UCSD-AML1 (cell line): ENCODE data around the gene CHMP2A.
"Not testable (repeated sequence)": the region's sequence is repeated elsewhere in the genome, so short reads cannot be mapped to it uniquely, and the experiment has no call there.

Experiments
- DNase-seq: peaks from one replicate; lab custom pipeline; 2025; ENCODE audit not compliant: unreplicated experiment; lab: John Stamatoyannopoulos, UW

CHMP2A gene

GRCh38 chr19:58554494-58555368 lies at the start of gene CHMP2A:
Gene CHMP2A, minus strand, starts transcription at chr19:58555105. Its CDS starts 893 bp downstream, at chr19:58554212.
- DNase-seq, result no peak

DNA sequence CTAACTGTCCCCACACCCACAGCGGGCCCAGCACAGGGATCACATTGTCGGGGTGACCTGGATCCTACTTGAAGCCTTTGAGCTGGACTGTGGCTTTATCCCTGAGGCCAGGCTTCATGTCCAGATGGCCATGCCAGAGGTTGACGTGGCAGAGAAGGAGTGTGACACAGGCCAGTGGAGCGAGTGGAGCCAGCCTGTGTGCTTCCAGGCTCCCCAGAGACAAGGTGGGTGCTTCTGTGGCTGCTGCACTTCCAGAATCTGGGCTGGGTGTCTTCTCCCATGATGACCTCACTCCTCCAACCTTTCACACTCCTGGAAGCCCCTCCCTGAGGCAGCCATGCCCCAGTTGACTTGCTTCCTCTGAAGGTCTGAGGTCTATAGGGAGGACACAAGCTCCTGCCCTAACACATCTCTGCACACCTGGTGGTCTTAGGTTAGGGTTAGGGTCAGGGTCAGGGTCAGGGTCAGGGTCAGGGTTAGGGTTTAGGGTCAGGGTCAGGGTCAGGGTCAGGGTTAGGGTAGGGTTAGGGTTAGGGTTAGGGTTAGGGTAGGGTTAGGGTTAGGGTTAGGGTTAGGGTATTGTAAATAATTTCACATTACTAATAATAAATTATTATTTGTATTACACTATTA lies 31.3 kb upstream of the CHMP2A start:
- DNase-seq, result no peak

GRCh38 chr19:58585442-58586132 lies 30.7 kb upstream of the CHMP2A start:
- DNase-seq, result no peak

DNA sequence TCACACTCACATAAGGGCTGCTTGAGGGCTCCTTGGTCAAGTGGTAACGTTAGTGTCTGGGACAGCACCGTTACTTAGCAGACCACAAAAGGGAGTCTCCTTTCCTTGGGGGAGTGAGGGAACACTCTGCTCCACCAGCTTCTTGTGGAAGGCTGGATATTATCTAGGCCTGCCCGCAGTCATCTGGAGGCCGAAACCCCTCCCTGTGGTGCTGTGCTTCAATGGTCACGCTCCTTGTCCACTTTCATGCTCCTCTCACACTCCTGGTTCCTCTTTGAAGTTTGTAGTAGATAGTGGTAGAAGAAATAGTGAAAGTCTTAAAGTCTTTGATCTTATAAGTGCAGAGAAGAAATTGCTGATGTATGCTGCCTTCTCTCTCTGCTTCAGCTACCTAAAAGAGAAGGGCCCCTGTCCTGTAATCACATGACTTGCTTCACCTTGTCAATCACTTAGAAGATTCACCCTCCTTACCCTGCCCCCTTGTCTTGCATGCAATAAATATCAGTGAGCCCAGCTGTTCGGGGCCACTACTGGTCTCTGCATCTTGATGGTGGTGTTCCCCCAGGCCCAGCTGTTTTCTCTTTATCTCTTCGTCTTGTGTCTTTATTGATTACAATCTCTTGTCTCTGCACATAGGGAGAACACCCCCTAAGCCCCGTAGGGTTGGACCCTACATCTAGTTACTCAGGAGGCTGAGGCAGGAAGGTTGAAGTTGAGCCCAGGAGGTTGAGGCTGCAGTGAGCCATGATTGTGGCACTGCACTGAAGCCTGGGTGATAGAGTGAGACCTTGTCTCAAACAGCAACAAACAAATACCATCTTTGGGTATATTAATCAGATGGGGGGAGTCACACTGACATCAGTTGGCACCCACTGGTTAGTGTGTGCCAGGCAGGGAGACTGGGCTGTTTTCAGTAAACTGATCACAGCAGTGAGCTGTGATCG lies 29.9 kb upstream of the CHMP2A start:
- DNase-seq, result no peak

DNA sequence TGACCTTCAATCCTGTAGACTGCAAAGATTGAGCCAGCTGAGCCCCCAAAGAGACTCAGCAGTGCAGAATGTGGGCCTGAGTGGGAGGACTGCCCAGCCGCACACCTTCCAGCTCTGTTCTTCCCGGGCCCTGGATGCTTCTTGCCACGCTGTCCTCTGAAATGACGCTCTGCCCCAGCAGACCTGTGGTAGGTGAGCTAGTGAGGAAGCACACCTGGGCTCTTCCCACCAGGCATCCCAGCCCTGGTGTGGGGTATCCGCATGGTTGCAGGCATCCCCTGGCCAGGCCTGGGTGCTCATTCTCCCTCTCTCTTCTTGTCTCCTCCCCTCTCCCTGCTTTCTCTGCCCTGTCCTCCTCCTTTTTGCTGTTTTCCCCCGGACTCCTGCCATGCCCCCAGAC lies 28.1 kb upstream of the CHMP2A start:
- DNase-seq, result no peak

DNA sequence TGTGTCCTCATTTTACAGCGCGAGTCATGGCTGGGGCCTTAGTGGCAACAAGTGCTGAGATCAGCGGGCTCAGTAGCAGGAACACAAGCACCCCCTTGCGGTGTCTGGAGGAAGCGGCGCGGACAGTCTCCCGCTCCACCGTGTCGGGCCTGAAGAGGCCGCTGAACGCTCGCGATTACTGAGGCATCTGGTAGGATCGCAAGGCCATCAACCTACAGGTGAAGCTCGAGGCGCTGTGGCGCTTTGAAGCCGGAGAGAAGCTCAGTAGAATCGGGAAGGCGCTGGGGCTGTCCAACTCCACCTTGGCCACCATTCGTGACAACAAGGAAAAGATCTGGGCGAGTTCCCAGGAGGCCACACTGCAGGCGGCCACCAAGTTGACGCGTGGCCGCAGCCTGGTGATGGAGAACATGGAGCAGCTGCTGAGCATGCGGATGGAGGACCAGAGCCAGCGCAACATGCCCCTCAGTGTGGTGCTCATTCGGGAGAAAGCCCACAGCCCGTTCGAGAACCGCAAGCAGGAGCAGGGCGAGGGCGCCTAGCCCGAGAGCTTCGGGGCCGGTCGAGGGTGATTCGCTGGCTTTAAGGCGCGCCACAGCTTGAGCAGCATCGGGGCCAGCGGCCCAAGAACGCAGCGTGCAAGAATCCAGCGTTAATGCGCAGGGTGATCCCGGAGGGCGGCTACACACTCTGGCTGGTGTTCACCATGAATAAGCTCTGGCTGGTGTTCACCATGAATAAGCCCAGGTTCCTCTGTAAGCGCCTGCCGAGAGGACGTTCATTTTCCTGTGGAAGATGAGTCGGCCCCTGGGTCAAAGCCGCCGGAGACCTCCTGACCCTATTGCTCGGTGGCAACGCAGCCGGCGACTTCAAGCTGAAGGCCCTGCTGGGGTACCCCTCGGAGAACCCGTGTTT lies 26.6 kb upstream of the CHMP2A start:
- DNase-seq, result no peak

GRCh38 chr19:58579473-58580142 lies 24.7 kb upstream of the CHMP2A start:
- DNase-seq, result no peak

GRCh38 chr19:58578012-58578925 lies 23.4 kb upstream of the CHMP2A start:
- DNase-seq, result no peak

DNA sequence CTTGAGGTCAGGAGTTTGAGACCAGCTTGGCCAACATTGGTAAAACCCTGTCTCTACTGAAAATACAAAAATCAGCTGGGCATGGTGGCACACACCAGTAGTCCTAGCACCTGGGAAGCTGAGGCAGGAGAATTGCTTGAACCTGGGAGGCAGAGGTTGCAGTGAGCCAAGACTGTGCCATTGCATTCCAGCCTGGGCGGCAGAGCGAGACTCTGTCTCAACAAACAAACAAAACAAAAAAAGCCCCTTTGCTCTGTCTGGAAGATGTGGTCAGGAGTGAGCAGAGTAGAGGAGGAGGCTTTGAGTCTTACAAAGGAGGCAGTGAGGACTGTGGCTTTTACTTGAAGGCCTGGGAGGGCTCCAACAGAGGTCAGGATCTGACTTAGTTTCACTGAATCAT lies 22.7 kb upstream of the CHMP2A start:
- DNase-seq, result not testable (repeated sequence)

GRCh38 chr19:58575183-58576041 lies 20.5 kb upstream of the CHMP2A start:
- DNase-seq, result no peak

DNA sequence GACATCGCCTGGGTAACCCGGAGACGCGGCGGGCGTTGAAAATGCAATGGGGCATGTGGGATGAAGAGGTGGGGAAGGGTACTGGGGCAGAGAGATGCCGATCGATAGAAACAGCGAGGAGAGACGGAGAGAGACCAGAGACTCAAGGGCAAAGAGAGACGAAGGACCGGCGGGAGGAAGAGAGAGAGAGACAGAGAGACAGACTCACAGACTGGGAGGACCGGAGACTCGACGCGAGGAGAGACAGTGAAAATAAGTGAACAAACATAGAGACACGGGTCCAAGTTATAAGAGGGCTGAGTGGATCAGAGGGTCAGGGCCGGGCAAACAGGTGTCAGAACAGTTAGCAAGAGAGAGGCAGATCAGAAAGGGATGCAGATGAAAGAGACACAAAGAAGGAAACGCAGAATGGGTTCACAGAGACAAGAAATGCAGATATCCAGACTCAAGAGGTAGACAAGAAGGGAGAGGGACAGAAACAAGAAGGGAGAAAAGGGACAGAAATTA lies 18.8 kb upstream of the CHMP2A start:
- no peak for DNase-seq

DNA sequence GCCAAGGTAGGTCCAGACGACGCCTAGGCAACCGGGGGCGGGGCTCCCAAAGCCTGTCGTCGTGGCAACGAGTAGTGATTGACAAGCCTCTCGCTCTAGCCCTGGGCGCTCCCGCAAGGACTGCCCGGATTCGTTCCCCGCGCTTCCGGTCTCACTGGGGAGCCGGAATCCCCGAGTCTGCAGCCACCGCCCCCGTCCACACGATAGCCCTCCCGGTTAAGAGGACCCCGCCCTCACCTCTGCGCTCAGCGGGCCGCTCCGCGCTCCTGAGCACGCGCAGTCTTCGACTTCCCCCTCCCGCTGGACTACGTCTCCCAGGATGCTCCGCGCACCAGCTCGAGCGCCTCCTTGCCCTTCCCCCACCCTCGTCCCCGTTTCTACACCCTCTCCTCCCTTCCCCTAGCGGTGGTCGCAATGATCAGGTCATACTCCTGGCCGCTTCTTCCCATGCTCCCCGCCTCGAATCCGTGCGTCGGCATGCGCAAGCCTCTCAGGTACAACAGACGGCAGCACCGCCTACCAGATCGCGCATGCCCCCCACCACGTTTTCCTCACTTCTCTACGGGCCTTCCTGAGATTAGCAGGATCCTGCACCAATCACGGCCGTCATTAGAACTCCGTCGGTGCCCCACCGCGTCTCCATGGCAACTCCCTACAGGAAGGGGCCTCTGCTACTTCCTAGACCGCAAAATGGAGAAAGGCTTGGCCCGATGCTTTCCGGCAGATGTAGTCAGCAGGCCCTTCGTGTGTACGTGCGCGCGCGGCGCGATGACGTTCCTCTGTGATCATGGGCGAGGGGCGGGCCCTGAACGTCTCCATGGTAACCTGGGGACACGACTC lies 18.1 kb upstream of the CHMP2A start, which contains the start of gene MZF1:
Gene MZF1 (minus strand): TSS at position 518 of the 840 bp plus-strand sequence. CDS start 1,946 bp downstream, outside the sequence.
- no peak for DNase-seq

GRCh38 chr19:58572026-58572817 lies 17.3 kb upstream of the CHMP2A start:
- no peak for DNase-seq

DNA sequence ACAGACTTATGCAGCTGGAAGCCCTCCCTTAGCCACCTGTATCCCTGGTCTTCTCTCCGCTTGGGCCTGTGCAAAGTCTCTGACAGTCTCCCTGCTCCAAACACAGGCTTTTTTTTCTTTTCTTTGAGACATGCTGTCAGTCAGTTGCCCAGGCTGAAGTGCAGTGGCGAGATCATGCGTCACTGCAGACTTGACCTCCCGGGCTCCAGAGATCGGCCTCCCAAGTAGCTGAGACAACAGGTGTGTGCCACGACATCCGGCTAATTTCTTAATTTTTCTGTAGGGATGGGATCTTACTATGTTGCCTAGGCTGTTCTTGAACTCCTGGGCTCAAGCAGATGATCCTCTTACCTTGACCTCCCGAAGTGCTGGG lies 16.7 kb upstream of the CHMP2A start:
- no peak for DNase-seq
